ENCODE measurements around the gene FKBP5.
"Not testable (repeated sequence)": the region's sequence is repeated elsewhere in the genome, so short reads cannot be mapped to it uniquely, and the experiment has no call there.

FKBP5 gene

DNA sequence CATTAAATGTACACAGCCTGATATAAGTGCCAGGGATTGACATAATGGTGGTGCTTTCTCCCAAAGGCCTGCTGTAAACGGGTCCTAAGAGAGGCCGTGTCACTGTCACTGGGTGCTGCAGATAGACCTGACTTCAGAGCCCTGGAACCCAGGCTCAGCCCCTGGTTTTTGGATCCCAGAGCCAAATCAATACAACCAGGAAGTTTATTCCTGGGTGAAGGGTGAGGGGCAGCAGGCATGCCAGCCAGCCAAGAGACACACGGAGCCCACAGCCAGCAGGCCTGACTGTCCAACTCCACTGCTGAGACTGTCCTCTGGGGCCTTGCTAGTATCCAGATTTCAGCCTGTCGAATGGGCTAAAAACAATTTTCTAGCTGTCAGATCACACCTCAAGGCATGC, 35.3 kb upstream of the FKBP5 start:
- DNase-seq (ENCODE audit: low read depth in 2 of 2) = no peak

DNA sequence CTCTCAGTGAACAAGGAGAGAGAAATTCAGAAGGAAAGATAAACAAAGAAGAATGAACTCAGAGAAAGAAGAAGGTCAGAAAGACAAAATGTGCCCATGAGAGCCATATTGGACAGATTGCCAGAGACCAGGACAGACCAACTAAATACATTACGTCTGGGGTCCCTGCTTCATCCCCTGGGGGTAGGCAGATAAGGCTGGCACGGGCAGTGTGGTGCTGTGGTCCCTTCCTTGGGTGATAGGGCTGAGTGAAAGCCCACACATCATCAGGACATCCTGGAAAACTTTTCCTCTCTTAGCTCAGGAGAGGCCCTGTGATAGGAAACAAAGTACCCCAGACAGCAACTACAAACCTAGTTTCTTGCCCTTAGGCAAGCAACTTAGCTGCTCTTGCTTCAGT, 34.9 kb upstream of the FKBP5 start:
- no peak for DNase-seq (ENCODE audit: low read depth in 2 of 2)

- no peak for DNase-seq (ENCODE audit: low read depth in 2 of 2)
Observed at GRCh38 chr6:35722121-35722761, 33.5 kb upstream of the FKBP5 start.

GRCh38 chr6:35719830-35720733, 31.4 kb upstream of the FKBP5 start:
- no peak for DNase-seq (ENCODE audit: low read depth in 2 of 2)

DNA sequence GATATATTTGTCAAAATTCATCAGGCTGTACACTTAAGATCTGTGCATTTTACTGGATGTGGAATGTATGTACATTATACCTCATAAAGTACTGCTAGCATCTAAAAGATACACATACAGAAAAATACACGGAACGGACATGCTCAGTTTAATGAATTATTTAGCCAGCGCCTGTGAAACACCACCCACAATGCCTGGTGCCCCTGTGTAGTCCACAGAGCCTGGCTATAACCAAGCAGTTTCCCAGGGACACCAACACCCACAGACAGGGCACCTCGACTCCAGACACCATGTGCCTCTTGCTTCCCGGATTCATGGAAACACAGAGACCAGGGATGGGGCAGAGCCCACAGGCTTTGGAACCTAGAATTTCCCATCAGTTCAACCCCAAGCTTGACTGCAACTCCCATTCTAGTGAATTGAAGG, 30.7 kb upstream of the FKBP5 start:
- DNase-seq (ENCODE audit: low read depth in 2 of 2) = no peak

GRCh38 chr6:35718911-35719381, 30.2 kb upstream of the FKBP5 start:
- DNase-seq (ENCODE audit: low read depth in 2 of 2) = no peak

- no peak for DNase-seq (ENCODE audit: low read depth in 2 of 2)
Observed at GRCh38 chr6:35718375-35718736, 29.6 kb upstream of the FKBP5 start.

DNA sequence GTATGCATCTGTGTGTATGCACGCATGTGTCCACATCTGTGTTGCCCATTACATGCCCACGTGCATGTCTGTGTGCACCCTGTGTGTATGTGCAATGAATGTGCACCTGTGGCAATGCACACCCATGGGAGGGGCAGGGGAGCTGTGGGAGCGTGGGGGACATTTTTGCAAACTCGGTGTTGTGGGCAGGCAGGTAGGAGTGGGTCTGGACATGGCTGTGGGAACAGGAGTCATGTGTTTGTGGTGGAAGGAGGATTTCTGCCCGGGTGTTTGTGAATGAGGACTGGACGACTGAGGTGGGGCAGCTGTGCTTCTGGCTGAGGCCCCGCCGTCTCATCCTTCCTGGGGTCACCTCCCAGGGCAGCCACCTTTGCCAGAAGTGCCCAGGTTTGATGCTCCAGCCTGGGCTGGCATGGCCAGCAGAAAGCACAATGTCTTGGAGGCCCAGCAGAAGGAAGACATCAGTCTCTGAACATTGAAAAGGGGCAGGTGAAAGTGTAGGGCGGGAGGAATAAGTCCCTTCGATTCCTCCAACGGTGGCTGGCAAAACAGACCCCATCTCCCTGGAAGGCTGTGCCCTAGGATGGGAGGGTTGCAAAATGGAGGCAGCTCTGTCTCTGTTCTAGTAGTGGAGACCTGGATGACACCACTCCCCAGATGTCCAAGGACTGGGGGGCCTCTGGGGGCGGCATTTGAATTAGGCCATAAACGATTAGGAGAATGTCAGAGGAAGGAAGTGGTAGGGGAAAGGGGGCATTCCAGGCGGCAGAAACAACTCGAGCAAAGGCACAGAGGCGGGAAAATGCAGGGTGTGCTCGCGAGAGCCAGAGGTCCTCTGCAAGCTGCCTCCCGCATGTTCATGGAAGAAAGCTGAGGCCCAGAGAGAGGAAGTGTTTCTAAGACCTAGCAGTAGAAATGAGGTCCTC, 29.0 kb upstream of the FKBP5 start:
- DNase-seq (ENCODE audit: low read depth in 2 of 2) = no peak

GRCh38 chr6:35716798-35717197, 28.1 kb upstream of the FKBP5 start:
- no peak for DNase-seq (ENCODE audit: low read depth in 2 of 2)

DNA sequence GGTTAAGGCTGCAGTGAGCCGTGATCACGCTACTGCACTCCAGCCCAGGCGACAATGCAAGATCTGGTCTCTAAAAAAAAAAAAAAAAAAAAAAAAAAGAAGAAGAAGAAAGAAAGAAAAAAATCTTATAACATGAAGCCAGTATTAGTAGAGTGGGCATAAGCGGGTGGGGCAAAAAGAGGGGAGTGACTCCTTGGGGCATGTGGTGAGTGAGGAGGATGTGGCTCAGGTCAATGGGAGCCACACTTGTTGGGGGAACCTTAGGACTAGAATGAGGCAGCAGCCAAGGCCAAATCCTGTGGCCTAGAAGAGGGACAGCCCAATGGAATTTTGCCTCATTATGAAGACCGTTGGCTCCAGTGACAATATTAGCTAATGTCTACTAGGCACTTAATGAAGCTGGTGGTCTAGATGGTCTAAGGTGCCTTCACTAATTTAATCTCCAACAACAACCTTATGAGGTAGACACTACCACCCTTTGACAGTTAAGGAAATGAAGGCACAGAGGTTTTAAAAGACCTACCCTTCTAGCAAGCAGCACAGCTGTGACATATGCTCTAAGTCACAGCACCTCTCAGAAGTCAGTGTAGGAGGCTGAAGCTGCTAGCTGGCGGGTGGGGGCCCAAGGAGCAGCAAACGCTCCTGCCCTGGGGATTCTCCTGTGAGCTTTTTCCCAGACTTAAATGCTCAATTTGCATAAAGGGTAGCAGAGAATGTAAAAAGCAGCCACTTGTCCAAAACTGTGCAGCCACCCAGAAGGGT, 24.5 kb upstream of the FKBP5 start:
- no peak for DNase-seq (ENCODE audit: low read depth in 2 of 2)

DNA sequence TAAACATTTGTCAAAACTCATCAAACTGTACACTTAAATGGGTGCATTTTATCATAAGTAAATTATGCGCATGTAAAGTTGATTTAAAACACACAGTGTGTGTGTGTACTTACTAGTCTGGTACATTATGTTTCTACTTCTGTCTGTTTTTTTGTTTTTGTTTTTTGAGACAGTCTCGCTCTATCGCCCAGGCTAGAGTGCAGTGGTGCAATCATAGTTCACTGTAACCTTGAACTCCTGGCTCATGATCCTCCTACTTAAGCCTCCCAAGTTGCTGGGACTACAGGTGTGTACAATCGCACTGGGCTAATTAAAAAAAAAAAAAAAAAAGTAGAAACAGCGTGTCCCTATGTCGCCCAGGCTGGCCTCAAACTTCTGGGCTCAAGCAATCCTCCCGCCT, 23.0 kb upstream of the FKBP5 start:
- DNase-seq (ENCODE audit: low read depth in 2 of 2) = no peak

- DNase-seq (ENCODE audit: low read depth in 2 of 2) = no peak
Observed at GRCh38 chr6:35710241-35710847, 21.6 kb upstream of the FKBP5 start.

- no peak for DNase-seq (ENCODE audit: low read depth in 2 of 2)
Observed at GRCh38 chr6:35708585-35708984, 19.9 kb upstream of the FKBP5 start.

DNA sequence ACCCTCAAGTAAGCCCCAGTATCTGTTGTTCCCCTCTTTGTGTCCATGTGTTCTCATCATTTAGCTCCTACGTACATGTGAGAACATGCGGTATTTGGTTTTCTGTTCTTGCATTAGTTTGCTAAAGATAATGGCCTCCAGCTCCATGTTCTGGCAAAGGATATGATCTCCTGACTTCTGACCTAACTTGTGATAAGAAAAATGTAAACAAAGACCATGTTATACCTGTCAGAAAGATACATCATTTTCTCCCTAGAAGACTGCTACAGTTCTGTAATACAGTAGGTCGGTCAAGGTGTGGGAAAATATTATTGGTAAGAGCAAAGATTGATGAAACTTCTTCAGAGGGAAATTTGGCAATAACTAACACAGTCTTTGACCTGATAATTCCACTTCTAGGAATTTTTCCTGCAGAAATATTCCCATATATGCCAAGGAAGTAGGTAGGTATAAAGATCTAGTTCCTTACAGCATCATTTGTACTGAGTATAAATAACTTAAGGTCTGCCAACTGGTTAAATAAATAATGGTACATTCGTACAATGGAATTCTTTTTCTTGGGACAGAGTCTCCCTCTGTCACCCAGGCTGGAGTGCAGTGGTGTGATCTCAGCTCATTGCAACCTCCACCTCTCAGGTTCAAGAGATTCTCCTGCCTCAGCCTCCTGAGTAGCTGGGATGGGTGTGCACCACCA, 19.1 kb upstream of the FKBP5 start:
- DNase-seq (ENCODE audit: low read depth in 2 of 2) = no peak

DNA sequence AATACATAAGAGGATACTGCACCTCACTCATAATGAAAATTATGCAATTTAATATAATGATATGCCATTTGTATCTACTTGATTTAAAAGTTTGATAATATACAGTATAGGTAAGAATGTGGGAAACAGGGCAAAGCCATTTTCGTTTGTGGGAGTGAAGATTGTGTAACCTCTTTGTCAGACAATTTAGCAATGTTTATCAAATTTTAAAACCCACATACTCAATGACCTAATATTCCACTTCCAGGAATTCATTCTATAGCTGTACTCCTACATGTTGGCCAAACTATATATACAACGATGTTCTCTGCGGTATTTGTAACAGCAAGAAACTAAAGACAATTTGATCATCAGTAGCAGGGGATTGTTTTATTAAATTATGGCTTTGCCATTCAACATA, 17.8 kb upstream of the FKBP5 start:
- DNase-seq (ENCODE audit: low read depth in 2 of 2) = no peak

DNA sequence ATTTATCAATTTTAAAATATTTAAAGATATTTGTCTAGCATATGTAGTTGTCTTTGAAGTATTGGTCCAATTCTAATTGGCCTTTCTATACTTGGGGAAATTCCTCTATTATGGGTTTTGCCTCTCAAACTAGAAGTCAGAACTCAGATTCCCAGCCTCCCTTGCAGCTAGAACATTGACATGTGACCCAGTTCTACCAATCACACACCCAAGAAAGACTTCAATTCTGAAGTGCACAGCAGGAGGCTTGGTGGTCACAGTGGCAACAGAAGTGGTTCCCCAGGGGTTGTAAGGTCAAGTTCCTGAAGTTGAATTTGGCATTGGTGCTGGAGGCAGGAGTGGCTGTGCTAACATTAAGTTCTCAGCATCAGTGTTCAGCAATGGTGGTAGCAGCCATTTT, 14.8 kb upstream of the FKBP5 start:
- DNase-seq (ENCODE audit: low read depth in 2 of 2) = no peak

GRCh38 chr6:35698858-35699257, 10.1 kb upstream of the FKBP5 start:
- DNase-seq (ENCODE audit: low read depth in 2 of 2) = no peak

- DNase-seq (ENCODE audit: low read depth in 2 of 2) = not testable (repeated sequence)
Observed at GRCh38 chr6:35698430-35698829, 9.7 kb upstream of the FKBP5 start.

GRCh38 chr6:35694462-35694861, 5.7 kb upstream of the FKBP5 start:
- no peak for DNase-seq (ENCODE audit: low read depth in 2 of 2)

All from stimulated activated CD8-positive, alpha-beta memory T cell treated with anti-CD3 and anti-CD28 coated beads, Interleukin-2, amount 100 ng/mL, for 48 hours (primary cell).